NCI-H1092 (cell line): ENCODE data around the gene CFAP46.
"Not testable (repeated sequence)": the region's sequence is repeated elsewhere in the genome, so short reads cannot be mapped to it uniquely, and the experiment has no call there.

Experiments used
- DNase-seq: peaks from one replicate; lab custom pipeline; 2025; lab: John Stamatoyannopoulos, UW

The CFAP46 gene

GRCh38 chr10:132826524-132827422 is 115.6 kb downstream of the CFAP46 start:
- no peak for DNase-seq

GRCh38 chr10:132825783-132826523 is 116.4 kb downstream of the CFAP46 start:
- DNase-seq = not testable (repeated sequence)

- no peak for DNase-seq
Observed at GRCh38 chr10:132820056-132820455, 122.3 kb downstream of the CFAP46 start.

- no peak for DNase-seq
Observed at GRCh38 chr10:132817701-132818211, 124.6 kb downstream of the CFAP46 start.

GRCh38 chr10:132816718-132817117 is 125.7 kb downstream of the CFAP46 start:
- DNase-seq = no peak

- DNase-seq = no peak
Observed at GRCh38 chr10:132815168-132815857, 127.1 kb downstream of the CFAP46 start.

GRCh38 chr10:132814469-132814856 is 127.9 kb downstream of the CFAP46 start:
- DNase-seq = no peak

- no peak for DNase-seq
Observed at GRCh38 chr10:132813560-132814468, 128.6 kb downstream of the CFAP46 start.

GRCh38 chr10:132813001-132813401 is 129.4 kb downstream of the CFAP46 start:
- DNase-seq = no peak

- DNase-seq = no peak
Observed at GRCh38 chr10:132812520-132812919, 129.8 kb downstream of the CFAP46 start.

- no peak for DNase-seq
Observed at GRCh38 chr10:132811891-132812481, 130.4 kb downstream of the CFAP46 start.

GRCh38 chr10:132810807-132811700 is 131.3 kb downstream of the CFAP46 start:
- no peak for DNase-seq

GRCh38 chr10:132810141-132810806 is 132.1 kb downstream of the CFAP46 start:
- DNase-seq = no peak

GRCh38 chr10:132809232-132810140 is 132.9 kb downstream of the CFAP46 start:
- no peak for DNase-seq

- DNase-seq = no peak
Observed at GRCh38 chr10:132808383-132809231, 133.8 kb downstream of the CFAP46 start.

GRCh38 chr10:132807621-132808049 is 134.7 kb downstream of the CFAP46 start:
- DNase-seq = no peak

- DNase-seq = no peak
Observed at GRCh38 chr10:132806561-132807003, 135.8 kb downstream of the CFAP46 start.
